GM18867 (cell line): ENCODE results near the gene CIROP.
"Not testable (repeated sequence)": the region's sequence is repeated elsewhere in the genome, so short reads cannot be mapped to it uniquely, and the experiment has no call there.

Source experiments
- ATAC-seq: cut with Tn5 transposase; IDR thresholded peaks from one replicate; pipeline ENCODE4 v1.9.1; 2021; ENCODE audit warnings: mild to moderate bottlenecking, moderate library complexity; ENCODE audit not compliant: unreplicated experiment

CIROP gene

GRCh38 chr14:23115039-23115731, 10.4 kb upstream of the CIROP start:
- no peak for ATAC-seq

- ATAC-seq = no peak
Measured at GRCh38 chr14:23114669-23115038, 9.9 kb upstream of the CIROP start.

GRCh38 chr14:23114120-23114458, 9.3 kb upstream of the CIROP start:
- ATAC-seq = no peak

GRCh38 chr14:23113431-23114119, 8.8 kb upstream of the CIROP start:
- ATAC-seq = no peak

- no peak for ATAC-seq
Measured at GRCh38 chr14:23112359-23113178, 7.8 kb upstream of the CIROP start.

- no peak for ATAC-seq
Measured at GRCh38 chr14:23110579-23111365, 6.0 kb upstream of the CIROP start.

GRCh38 chr14:23109769-23110168, 5.0 kb upstream of the CIROP start:
- ATAC-seq = no peak

- not testable (repeated sequence) for ATAC-seq
Measured at GRCh38 chr14:23108169-23108568, 3.4 kb upstream of the CIROP start.

- not testable (repeated sequence) for ATAC-seq
Measured at GRCh38 chr14:23107620-23108019, 2.8 kb upstream of the CIROP start.

- no peak for ATAC-seq
Measured at GRCh38 chr14:23106747-23107045, 1.9 kb upstream of the CIROP start.

- no peak for ATAC-seq
Measured at GRCh38 chr14:23105348-23105824, 597 bp upstream of the CIROP start.

- no peak for ATAC-seq
Measured at GRCh38 chr14:23104070-23104590, 659 bp downstream of the CIROP start.

GRCh38 chr14:23103581-23103980, 1.2 kb downstream of the CIROP start:
- ATAC-seq = no peak

- ATAC-seq = no peak
Measured at GRCh38 chr14:23102801-23103200, 2.0 kb downstream of the CIROP start.

GRCh38 chr14:23101986-23102625, 2.7 kb downstream of the CIROP start:
- ATAC-seq = no peak

GRCh38 chr14:23101213-23101970, 3.4 kb downstream of the CIROP start:
- no peak for ATAC-seq

- ATAC-seq = no peak
Measured at GRCh38 chr14:23099212-23099861, 5.5 kb downstream of the CIROP start.

GRCh38 chr14:23097786-23098185, 7.0 kb downstream of the CIROP start:
- ATAC-seq = no peak
